ENCODE data around the gene ARPC4. TPM values are rescaled to one million over a fixed set of nuclear protein-coding genes. Genes with fewer than 3 reads are reported as not detected.

Gene ARPC4
- polyA plus RNA-seq, 1 experiment = 200 TPM

DNA sequence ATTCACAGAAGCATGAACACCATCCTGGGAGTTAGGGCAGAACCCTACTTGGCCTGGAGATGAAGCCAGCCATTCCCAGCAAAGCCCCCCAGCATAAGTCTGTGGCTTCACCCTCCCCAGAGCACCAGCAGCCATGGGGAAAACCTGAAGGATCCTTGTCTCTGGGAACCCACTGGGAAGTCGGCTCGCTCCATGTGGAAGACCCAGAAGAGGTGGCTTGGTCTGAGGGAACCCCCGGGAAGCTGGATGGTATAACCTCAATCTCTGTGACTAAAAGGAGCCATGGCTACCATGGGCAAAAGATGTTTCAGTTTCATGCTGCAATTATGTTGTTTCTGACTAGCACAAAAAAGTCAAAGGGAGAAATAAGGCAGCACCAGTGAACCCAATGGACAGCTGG, 62.7 kb downstream of the ARPC4 start:
- no peak for DNase-seq (ENCODE audit: low read depth, low spot score)
- CTCF ChIA-PET = no interaction called here
- H3K27me3 ChIP-seq (ENCODE audit: control insufficient read depth, insufficient read depth, low read length) = peaks cover 2% of the 10 kb centered on the region
- H3K27ac ChIP-seq (ENCODE audit: low read depth, low read length) = no peak overlapping the region
- TF ChIP-seq, protein P1, sequence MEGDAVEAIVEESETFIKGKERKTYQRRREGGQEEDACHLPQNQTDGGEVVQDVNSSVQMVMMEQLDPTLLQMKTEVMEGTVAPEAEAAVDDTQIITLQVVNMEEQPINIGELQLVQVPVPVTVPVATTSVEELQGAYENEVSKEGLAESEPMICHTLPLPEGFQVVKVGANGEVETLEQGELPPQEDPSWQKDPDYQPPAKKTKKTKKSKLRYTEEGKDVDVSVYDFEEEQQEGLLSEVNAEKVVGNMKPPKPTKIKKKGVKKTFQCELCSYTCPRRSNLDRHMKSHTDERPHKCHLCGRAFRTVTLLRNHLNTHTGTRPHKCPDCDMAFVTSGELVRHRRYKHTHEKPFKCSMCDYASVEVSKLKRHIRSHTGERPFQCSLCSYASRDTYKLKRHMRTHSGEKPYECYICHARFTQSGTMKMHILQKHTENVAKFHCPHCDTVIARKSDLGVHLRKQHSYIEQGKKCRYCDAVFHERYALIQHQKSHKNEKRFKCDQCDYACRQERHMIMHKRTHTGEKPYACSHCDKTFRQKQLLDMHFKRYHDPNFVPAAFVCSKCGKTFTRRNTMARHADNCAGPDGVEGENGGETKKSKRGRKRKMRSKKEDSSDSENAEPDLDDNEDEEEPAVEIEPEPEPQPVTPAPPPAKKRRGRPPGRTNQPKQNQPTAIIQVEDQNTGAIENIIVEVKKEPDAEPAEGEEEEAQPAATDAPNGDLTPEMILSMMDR (IDR thresholded peaks at IDR 0.05; ENCODE audit: low read depth, low read length) = no peak
- POLR2A ChIA-PET = no interaction called here
- H3K4me3 ChIP-seq (ENCODE audit: low read depth, low read length) = no peak overlapping the region
- H3K9me3 ChIP-seq (ENCODE audit: control insufficient read depth, insufficient read depth, low read length) = no peaks in the 10 kb centered on the region; the same call in 1 of the 2 replicates

Other genes with a start within 250 kb of the ARPC4 start
- not detected in 2 replicates for gene LHFPL4, start 239.3 kb upstream of the ARPC4 start, polyA plus RNA-seq (2011; rRNA removed)
- 30.3 and 30.5 TPM in 2 replicates for gene MTMR14, start 143.6 kb upstream of the ARPC4 start, polyA plus RNA-seq (2011; rRNA removed)
- gene CPNE9, start 89.2 kb upstream of the ARPC4 start, polyA plus RNA-seq (2011; rRNA removed) = not detected in 2 replicates
- 5.7 and 8.3 TPM in 2 replicates for gene BRPF1, start 61.3 kb upstream of the ARPC4 start, polyA plus RNA-seq (2011; rRNA removed)
- 23.5 and 26.5 TPM in 2 replicates for gene OGG1, start 43.1 kb upstream of the ARPC4 start, polyA plus RNA-seq (2011; rRNA removed)
- 26.8 and 28.7 TPM in 2 replicates for gene CAMK1, start 23.1 kb upstream of the ARPC4 start, polyA plus RNA-seq (2011; rRNA removed)
- 61.8 and 83.7 TPM in 2 replicates for gene TADA3, start 609 bp upstream of the ARPC4 start, polyA plus RNA-seq (2011; rRNA removed)
- gene TTLL3, start 17.2 kb downstream of the ARPC4 start, polyA plus RNA-seq (2011; rRNA removed) = 17.8 and 22.4 TPM in 2 replicates
- gene RPUSD3, start 50.9 kb downstream of the ARPC4 start, polyA plus RNA-seq (2011; rRNA removed) = 29.0 and 34.2 TPM in 2 replicates
- gene CIDEC, start 87.2 kb downstream of the ARPC4 start, polyA plus RNA-seq (2011; rRNA removed) = not detected in 2 replicates
- gene JAGN1, start 97.5 kb downstream of the ARPC4 start, polyA plus RNA-seq (2011; rRNA removed) = 44.4 and 47.9 TPM in 2 replicates
- 2.0 and 2.1 TPM in 2 replicates for gene IL17RE, start 109.8 kb downstream of the ARPC4 start, polyA plus RNA-seq (2011; rRNA removed)
- 17.3 and 24.4 TPM in 2 replicates for gene IL17RC, start 124.0 kb downstream of the ARPC4 start, polyA plus RNA-seq (2011; rRNA removed)
- 29.5 TPM in 2 replicates for gene CRELD1, start 140.8 kb downstream of the ARPC4 start, polyA plus RNA-seq (2011; rRNA removed)
- gene PRRT3, start 159.3 kb downstream of the ARPC4 start, polyA plus RNA-seq (2011; rRNA removed) = 3.4 and 4.2 TPM in 2 replicates
- 159 and 161 TPM in 2 replicates for gene EMC3, start 193.8 kb downstream of the ARPC4 start, polyA plus RNA-seq (2011; rRNA removed)
- gene FANCD2, start 233.4 kb downstream of the ARPC4 start, polyA plus RNA-seq (2011; rRNA removed) = 3.6 and 5.4 TPM in 2 replicates

All from AG04450 (cell line).